Activated CD4-positive, alpha-beta T cell treated with anti-CD3 and anti-CD28 coated beads, Interleukin-10, Interleukin-2, amounts not matched to agents 100 ng/mL and 50 ng/mL, durations not matched to agents 16 hours and 8 hours (primary cell): Measurements from ENCODE around the gene PYCR2.
"Not testable (repeated sequence)": the region's sequence is repeated elsewhere in the genome, so short reads cannot be mapped to it uniquely, and the experiment has no call there.

ENCODE experiments used
- DNase-seq: peaks from one replicate; pipeline ENCODE4 v3.0.0-alpha.2; 2020

Gene PYCR2

DNA sequence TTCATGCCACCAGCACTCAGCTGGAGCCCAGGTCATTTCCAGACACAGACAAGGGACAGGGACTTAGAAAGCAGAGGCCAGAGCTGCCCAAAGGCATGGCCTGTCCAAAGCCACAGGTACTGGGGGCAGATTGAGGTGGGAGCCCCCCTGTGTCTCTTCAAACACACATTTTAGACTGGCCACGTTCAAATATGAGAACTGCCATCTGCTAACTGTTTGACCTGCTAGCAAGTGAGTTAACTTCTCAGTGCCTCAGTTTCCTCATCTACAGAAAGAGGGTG is 17.8 kb upstream of the PYCR2 start:
- DNase-seq: no peak

GRCh38 chr1:225941187-225941941 is 17.3 kb upstream of the PYCR2 start, which contains the start of gene LEFTY2:
Gene LEFTY2 (minus strand): TSS chr1:225941220. CDS start chr1:225941140, 80 bp downstream.
- DNase-seq: no peak

- no peak for DNase-seq
Measured at GRCh38 chr1:225940385-225941151, 16.5 kb upstream of the PYCR2 start.

DNA sequence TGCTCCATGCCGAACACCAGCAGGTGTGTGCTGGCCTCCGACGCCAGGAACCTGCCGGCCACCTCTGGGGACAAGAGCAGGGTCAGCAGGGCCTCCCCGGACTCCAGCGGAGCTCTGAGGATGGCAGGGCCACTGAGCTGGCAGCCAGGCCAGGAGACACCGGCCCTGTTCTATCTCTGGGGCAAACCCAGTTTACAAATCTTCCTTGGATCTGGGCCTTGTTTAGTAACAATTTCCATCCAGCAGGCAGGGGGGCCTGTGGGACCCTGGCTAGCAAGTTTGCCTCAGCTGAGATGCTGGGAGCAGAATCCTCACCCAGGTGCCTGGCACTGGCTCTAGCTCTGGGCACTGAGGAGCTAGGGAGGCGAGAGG is 15.9 kb upstream of the PYCR2 start:
- not testable (repeated sequence) for DNase-seq

DNA sequence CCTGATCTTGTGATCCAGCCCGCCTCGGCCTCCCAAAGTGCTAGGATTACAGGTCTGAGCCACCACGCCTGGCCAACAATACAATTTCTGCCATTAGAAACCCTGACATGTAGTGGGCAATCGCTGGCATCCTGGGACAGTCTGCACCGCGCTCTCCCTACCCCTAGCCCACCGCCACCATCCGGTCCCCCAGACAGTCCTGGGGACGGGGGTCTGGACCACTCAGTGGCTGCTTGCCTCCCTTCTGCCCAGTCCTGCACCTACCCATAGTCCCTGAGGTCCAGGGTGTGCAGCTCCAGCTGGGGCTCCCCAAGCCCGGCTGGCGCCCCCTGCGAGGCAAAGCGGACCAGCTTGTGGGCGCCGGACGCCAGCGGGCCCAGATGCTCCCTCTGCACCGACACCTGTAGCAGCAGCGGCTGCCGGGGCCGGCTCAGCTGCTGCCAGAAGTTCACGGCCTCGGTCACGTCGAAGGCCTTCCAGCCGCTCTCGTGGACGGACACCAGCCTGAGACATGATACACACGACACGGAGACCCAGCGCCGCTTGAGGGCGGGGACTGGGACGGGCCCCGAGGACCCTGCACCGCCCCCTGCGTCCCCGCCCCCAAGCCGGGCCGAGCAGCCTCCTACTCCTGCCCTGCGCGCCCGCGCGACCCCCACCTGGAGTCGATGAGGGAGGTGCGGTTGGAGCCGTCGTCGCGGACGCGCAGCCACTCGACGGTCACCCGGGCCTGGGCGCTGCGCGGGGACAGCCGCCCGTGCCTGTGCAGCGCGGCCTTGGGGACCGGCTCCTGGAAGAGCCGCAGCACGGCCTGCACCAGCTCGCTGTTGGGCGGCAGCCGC is 15.3 kb upstream of the PYCR2 start:
- DNase-seq: not testable (repeated sequence)

DNA sequence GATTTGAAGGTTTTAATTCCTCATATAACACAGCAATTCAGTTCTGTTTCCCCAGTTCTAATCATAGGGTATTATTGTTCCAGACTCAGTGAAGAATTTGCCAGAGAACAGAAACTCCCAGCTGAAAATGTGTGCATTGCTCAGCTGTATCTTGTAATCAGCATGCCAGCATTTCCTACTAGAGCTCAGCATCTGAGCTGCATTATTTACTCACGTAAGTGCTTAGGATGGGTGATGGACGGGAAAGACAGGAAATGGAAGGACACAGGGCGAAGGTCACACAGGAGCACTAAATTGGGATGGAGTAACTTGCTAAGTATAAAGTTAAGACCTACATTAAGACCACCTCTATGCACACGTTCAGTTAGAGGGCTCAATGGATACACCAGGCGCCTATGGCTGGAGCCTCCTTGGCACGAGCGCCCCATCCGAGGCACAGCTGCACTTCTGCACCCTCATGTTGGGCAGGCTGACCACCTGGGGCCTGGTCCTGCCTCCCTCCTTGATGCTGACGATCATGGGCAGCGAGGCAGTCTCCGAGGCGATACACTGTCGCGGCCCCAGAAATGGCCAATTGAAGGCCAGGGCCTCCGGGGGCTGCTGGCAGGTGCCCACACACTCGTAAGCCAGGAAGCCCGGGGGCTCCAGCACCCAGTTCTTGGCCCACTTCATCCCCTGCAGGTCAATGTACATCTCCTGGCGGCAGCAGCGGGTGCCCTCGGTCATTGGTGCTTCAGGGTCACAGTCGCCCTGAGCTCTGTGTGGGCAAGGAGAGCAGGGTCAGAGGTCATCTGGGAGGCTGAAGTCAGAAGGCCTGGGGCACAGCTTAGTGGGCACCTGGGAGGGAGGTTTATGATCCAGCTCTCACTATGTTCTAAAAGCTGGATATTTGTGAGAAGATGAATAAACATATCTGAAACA is 13.3 kb upstream of the PYCR2 start:
- no peak for DNase-seq

DNA sequence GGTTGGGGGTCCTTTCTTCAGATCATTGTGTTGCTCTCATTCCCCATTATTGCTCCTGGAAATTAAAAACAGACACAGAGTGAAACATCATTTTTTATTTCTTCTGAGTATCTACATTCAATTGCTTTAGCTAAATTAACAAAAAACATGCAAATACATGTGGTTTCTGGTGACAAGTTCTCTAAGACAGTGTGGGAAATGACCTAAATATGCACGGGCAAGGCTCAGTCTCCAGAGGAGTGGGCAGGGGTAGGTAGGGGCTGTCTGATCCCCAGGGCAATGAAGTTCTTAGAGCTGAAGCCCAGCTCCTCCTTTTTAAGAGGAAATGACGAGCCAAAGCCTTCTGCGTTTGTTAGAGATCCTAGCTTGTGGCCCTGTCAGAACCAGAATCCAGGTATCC is 12.5 kb upstream of the PYCR2 start:
- DNase-seq: no peak

GRCh38 chr1:225936086-225936485 is 12.0 kb upstream of the PYCR2 start:
- not testable (repeated sequence) for DNase-seq

GRCh38 chr1:225934711-225935110 is 10.7 kb upstream of the PYCR2 start:
- no peak for DNase-seq

DNA sequence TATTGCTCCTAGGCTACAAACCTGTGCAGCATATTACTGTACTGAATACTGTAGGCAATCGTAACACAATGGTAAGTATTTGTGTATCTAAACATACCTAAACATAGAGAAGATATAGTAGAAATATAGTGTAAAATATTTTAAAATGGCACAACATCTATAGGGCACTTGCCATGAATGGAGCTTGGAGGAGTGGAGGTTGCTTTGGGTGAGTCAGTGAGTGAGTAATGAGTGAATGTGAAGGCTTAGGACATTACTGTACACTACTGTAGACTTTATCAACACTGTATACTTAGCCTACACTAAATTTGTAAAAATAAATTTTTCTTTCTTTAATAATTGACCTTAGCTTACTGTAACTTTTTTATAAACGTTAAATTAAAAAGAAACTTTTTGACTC is 9.0 kb upstream of the PYCR2 start:
- DNase-seq: no peak

DNA sequence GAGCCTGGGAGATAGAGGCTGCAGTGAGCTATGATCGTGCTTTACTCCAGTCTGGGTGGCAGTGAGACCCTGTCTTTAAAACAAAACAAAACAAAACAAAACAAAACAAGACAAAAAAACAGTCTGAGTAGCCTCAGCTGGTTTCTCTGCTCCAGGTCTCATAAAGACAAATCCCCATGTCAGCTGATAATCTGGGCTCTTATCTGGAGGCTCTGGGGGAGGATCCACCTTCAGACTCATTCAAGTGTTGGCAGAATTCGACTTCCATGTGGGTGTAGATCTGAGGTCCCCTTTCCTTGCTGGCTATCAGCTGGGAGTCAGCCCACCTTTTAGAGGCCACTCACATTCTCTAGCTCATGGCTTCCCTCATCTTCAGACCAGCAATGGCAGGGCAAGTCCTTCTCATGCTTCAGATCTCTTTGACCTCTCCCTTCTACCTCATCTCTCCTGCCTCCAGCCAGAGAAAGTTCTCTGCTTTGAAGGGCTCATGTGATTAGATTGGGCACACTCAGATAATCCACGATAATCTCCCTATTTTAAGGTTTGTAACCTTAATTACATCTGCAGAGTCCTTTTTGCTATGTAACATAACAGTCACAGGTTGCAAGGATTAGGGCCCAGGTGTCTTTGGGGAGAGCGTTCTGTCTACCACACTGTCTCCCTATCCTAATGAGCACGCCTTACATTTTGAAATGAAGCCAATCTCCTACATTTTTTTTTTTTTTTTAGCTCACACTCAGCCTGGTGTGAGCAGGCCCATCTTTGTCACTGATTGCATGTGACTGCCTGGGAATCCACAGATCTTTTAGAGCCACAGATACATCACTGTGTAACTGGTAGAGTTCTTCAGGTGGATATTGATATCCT is 7.5 kb upstream of the PYCR2 start:
- DNase-seq: no peak

DNA sequence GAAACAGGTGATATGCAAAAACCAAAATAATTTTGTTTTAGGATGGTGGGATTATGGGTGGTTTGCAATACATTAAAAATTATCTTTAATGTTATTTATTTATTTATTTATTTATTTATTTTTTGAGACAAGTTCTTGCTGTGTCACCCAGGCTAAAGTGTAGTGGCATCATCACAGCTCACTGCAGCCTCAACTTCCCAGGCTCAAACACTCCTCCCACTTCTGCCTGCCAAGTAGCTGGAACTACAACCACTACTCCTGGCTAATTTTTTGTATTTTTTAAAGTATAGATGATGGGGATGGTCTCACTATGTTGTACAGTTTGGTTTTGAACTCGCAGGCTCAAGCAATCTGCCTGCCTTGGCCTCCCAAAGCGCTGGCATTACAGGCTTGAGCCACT is 6.5 kb upstream of the PYCR2 start:
- no peak for DNase-seq

DNA sequence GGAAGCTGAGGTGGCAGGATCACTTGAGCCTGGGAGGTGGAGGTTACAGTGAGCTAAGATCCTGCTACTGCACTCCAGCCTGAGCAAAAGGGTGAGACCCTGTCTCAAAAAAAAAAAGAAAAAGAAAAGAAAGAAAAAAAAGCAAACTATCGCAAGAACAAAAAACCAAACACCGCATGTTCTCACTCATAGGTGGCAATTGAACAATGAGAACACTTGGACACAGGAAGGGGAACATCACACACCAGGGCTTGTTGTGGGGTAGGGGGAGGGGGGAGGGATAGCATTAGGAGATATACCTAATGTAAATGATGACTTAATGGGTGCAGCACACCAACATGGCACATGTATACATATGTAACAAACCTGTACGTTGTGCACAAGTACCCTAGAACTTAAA is 5.4 kb upstream of the PYCR2 start:
- DNase-seq: not testable (repeated sequence)

DNA sequence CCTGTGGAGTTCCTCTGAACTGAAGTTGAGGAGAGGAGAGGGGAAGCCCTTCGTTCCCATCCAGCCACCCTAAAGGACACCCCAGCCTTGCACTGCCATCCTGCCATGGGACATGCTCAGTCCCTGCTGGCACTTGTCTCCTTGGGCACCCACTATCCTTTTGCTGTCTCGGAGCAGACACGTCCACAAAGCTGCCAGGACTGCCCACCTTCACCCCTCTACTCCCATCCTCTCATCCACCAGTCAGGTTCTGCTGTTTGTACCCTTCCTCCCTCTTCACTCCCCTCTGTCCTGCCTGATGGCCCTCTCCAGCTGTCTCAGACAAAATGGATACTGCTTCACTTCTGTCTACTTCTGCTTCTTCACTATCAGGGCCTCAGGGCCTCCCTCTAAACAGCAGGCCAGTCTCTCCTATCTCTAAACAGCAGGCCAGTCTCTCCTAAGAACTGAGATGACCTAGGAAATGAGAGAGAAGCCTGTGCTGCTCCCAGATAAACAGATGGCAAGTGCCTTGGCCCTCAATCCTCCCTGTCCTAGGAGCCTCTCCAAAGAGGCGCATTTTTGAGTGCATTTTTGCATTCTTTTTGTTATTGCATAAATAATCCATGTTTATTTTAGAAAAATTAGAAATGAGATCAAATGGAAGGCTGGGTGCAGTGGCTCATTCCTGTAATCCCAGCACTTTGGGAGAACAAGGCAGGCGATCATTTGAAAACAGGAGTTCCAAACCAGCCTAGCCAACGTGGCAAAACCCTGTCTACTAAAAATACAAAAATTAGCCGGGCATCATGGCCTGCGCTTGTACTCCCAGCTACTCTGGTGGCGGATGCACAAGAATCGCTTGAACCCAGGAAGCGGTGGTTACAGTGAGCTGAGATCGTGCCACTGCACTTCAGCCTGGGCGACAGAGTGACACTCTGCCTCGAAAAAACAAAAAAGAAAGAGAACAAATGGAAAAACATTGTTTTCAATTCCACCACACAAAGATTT is 4.4 kb upstream of the PYCR2 start:
- DNase-seq: no peak

DNA sequence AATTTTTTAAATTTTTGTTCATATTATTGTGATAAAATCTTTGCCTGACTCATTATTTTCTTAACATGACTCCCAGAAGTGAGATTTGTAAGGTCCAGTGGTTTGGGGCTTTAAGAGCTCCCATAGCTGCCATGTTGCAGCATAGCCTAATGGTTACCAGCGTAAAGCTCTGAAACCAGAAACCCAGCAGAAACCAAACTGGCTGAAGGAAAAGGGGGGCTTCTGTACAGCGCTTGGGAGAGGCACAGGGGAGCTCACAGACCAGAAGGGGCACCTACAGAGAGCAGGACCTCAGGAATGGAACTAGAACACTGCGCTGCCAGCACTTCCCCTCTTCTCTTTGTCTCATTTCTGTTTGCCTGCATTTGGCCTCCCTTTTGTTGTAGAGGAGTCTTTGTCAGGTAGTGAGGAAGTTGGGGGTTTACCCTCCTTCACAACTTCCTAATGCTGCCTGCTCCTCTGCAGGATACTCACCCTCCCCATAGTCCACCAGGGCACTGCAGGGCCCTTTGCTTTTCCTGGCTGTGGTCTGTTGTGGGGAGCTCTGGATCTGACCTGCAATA is 2.6 kb upstream of the PYCR2 start:
- no peak for DNase-seq

DNA sequence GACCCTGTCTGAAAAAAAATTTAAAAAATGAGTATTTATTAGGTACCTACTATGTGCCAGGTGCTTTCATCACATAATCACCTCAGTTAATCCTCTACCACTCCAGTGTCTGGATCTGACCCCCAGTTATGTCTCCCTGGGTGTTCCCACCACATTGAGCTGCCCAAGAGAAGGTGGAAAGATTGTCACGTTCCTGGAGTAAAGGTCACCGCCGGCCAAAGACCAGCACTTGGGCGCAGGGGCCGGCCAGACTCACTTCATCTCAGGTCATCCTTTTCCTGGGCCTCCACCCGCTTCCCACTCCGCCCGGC is 714 bp downstream of the PYCR2 start:
- no peak for DNase-seq

- DNase-seq: peak; percentile 14
Measured at GRCh38 chr1:225921734-225922709, 2.0 kb downstream of the PYCR2 start.

GRCh38 chr1:225919906-225920305 is 4.1 kb downstream of the PYCR2 start:
- DNase-seq: peak; percentile 69

DNA sequence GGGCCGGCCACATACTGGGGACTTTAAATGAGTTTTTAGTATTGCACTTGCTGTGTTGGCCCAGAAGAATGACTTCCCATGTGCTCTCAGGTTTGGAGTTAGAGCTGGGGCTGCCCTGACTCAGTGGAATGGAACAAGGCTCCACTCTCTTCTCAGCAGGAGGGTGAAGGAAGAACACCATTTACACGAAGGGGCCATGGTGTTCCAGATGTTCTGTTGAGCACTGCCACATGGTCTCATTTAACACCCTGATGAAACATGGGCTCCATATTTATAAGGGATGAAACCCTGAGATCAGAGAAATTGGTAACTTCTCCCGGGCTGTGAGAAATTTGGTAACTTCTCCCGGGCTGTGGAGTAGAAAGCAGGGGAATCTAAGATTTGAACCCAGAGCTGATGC is 5.8 kb downstream of the PYCR2 start:
- DNase-seq: no peak
